ENCODE measurements around the gene PPARG. TPM values are rescaled to one million over a fixed set of nuclear protein-coding genes. Genes with fewer than 3 reads are reported as not detected.
"Not testable (repeated sequence)": the region's sequence is repeated elsewhere in the genome, so short reads cannot be mapped to it uniquely, and the experiment has no call there.

Gene PPARG
- total and polyA plus RNA-seq, 9 donors = 12.8 to 53.6 (median 32.4) TPM

DNA sequence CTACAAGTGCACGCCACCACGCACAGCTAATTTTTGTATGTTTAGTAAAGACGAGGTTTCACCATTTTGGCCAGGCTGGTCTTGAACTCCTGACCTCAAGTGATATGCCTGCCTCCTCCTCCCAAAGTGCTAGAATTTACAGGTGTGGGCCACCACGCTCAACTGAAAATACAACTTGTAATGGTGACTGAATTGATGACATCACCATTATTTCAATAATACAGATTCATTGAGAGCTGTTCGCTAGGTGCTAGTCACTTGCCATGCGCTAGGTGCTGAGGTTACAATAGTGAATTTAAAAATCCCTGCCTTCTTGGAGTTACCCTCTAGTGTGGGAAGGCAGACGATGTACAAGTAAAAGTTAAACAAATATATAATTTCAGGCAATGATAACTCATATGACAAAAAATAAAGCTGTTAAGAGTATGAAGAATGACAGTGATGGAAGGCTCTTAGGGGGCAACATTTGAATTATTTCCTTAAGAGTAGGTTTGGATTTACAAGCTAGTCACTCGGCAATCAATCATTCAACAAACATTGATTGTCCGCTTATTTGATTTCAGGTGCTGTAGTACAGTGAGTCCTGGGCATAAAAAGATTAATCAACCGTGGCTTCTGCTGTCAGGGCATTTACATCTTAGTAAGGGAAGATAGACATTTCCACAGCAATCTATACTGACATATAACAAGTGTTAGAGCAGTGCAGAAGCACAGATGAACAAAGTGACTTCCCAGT is 9.1 kb upstream of the PPARG start:
- WGBS, 3 donors = 91 to 92% (median 91%) methylated on average over 10 of the region's 10 CpGs
- H3K4me1 ChIP-seq (ENCODE audit: insufficient read depth) = peaks cover 2% of the 10 kb centered on the region

DNA sequence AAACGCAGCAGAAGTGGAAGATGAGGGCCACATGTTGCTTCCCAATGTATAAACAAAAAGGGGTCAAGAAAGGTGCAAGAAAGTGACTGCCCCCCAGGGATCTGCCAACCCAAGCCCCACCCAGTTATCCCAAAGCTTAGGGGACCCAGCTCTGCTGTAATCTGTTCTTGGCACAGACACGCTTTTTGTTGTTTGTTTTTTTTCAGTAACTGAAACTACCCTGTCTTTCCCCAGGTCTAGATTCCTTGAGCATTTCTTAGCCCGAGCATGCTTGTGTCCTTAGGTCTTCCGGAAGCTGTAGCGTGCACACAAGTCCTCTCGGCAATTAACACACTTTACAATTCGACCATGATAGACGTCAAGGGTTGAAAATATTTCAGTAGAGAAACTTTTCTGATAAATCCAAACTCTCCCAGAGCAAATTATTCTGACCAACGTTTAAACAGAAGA is 8.5 kb upstream of the PPARG start:
- Histone ChIP-seq H3K27ac (no peak overlapping the region), H3K4me1 (ENCODE audit: insufficient read depth) (peaks cover 2% of the 10 kb centered on the region), H3K36me3 (no peaks in the 10 kb centered on the region), H3K9me3 (no peaks in the 10 kb centered on the region), H3K4me3 (no peak overlapping the region), H3K27me3 (no peaks in the 10 kb centered on the region)
- TF ChIP-seq EP300 (IDR thresholded peaks at IDR 0.05) = no peak
- TF ChIP-seq, protein P1, sequence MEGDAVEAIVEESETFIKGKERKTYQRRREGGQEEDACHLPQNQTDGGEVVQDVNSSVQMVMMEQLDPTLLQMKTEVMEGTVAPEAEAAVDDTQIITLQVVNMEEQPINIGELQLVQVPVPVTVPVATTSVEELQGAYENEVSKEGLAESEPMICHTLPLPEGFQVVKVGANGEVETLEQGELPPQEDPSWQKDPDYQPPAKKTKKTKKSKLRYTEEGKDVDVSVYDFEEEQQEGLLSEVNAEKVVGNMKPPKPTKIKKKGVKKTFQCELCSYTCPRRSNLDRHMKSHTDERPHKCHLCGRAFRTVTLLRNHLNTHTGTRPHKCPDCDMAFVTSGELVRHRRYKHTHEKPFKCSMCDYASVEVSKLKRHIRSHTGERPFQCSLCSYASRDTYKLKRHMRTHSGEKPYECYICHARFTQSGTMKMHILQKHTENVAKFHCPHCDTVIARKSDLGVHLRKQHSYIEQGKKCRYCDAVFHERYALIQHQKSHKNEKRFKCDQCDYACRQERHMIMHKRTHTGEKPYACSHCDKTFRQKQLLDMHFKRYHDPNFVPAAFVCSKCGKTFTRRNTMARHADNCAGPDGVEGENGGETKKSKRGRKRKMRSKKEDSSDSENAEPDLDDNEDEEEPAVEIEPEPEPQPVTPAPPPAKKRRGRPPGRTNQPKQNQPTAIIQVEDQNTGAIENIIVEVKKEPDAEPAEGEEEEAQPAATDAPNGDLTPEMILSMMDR (IDR thresholded peaks at IDR 0.05) = no peak
- no peak for TF ChIP-seq POLR2A (IDR thresholded peaks at IDR 0.05)
- DNase-seq = no peak
- intact Hi-C loops (cut with DNase I) = loop anchor here in 1 of 4 donors (10.0 kb wide), 2 partner anchors 96 to 194 kb away; no protein-coding TSS in a partner anchor
- WGBS, 3 donors = 33 to 47% (median 46%) methylated on average over 9 of the region's 9 CpGs

More for the DNA sequence above, 9.1 kb upstream of the PPARG start:
- no peak for TF ChIP-seq POLR2A (IDR thresholded peaks at IDR 0.05)
- TF ChIP-seq, protein P1 (IDR thresholded peaks at IDR 0.05) = no peak
- intact Hi-C loops (cut with DNase I) = loop anchor here in 1 of 4 donors (10.0 kb wide), 2 partner anchors 95 to 195 kb away; no protein-coding TSS in a partner anchor
- DNase-seq = no peak
- H3K27ac ChIP-seq = no peak overlapping the region
- no peaks in the 10 kb centered on the region for H3K9me3 ChIP-seq
- H3K36me3 ChIP-seq = no peaks in the 10 kb centered on the region
- H3K4me3 ChIP-seq = no peak overlapping the region
- H3K27me3 ChIP-seq = no peaks in the 10 kb centered on the region

DNA sequence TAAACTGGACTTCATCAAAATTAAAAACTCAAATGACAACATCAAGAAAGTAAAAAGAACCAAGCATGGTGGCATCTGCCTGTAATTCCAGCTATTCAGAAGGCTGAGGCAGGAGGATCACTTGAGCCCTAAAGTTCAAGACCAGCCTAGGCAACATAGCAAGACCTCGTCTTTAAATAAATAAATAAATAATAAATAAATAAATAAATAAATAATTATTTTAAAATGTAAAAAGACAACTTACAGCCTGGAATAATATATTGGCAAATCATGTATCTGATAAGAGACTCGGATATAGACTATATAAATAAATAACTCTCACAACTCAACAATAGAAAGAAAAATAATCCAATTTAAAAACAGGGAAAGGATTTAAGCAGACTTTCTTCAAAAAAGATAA is 4.3 kb upstream of the PPARG start:
- intact Hi-C loops (cut with DNase I) = loop anchor here in 1 of 4 donors (10.0 kb wide), 2 partner anchors 100 to 190 kb away; no protein-coding TSS in a partner anchor
- 82 to 87% (median 87%) methylated on average over 2 of the region's 2 CpGs for WGBS, 3 donors
- TF ChIP-seq, protein P1 (IDR thresholded peaks at IDR 0.05) = no peak
- TF ChIP-seq EP300 (IDR thresholded peaks at IDR 0.05) = no peak
- TF ChIP-seq POLR2A (IDR thresholded peaks at IDR 0.05) = no peak
- H3K27me3 ChIP-seq = no peaks in the 10 kb centered on the region
- peaks cover 1% of the 10 kb centered on the region for H3K4me1 ChIP-seq (ENCODE audit: insufficient read depth)
- no peak overlapping the region for H3K27ac ChIP-seq
- no peak overlapping the region for H3K4me3 ChIP-seq
- H3K9me3 ChIP-seq = no peaks in the 10 kb centered on the region
- DNase-seq = no peak
- no peaks in the 10 kb centered on the region for H3K36me3 ChIP-seq

DNA sequence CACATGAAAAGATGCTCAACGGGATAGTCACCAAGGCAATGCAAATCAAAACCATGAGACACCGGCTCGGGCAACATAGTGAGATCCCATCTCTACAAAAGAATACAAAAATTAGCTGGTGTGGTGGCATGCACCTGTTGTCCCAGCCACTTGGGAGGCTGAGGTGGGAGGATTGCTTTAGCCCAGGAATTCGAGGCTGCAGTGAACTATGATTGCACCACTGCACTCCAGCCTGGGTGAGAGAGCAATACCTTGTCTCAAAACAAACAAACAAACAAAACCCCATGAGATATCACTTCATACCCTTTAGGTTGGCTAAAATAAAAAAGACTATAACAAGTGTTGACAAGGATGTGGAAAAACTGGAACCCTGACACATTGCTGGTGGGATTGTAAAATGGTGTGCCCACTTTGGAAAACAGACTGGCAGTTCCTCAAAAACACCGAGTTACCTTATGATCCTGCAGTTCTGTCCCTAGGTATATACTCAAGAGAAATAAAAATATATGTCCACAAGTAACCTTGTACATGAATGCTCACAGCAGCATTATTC is 3.8 kb upstream of the PPARG start:
- H3K36me3 ChIP-seq = no peaks in the 10 kb centered on the region
- no peak for DNase-seq
- H3K27ac ChIP-seq = no peak overlapping the region
- intact Hi-C loops (cut with DNase I) = loop anchor here in 1 of 4 donors (10.0 kb wide), 2 partner anchors 100 to 190 kb away; no protein-coding TSS in a partner anchor
- TF ChIP-seq, protein P1 (IDR thresholded peaks at IDR 0.05) = no peak
- TF ChIP-seq EP300 (IDR thresholded peaks at IDR 0.05) (no peak), POLR2A (IDR thresholded peaks at IDR 0.05) (no peak)
- peaks cover 1% of the 10 kb centered on the region for H3K4me1 ChIP-seq (ENCODE audit: insufficient read depth)
- H3K9me3 ChIP-seq = no peaks in the 10 kb centered on the region
- no peak overlapping the region for H3K4me3 ChIP-seq
- WGBS, 3 donors = 84 to 96% (median 94%) methylated on average over 5 of the region's 5 CpGs
- H3K27me3 ChIP-seq = no peaks in the 10 kb centered on the region

DNA sequence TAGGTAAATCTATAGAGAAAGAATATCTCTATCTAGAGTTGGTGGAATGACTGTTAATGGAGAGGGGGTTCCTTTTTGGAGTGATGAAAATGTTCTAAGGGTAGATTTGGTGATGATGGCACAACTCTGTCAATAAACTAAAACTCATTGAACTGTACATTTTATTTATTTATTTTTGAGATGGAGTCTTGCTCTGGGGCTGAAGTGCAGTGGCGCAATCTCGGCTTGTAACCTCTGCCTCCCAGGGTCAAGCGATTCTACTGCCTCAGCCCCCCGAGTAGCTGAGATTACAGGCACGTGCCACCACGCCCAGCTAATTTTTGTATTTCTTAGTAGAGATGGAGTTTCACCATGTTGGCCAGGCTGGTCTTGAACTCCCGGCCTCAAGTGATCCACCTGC is 3.1 kb upstream of the PPARG start:
- WGBS, 3 donors = 93 to 94% (median 94%) methylated on average over 7 of the region's 7 CpGs
- H3K36me3 ChIP-seq; H3K27ac ChIP-seq; DNase-seq; H3K4me3 ChIP-seq; H3K9me3 ChIP-seq; H3K27me3 ChIP-seq; H3K4me1 ChIP-seq (ENCODE audit: insufficient read depth): not testable (repeated sequence)
- intact Hi-C loops (cut with DNase I) = loop anchor here in 1 of 4 donors (10.0 kb wide), 2 partner anchors 101 to 189 kb away; no protein-coding TSS in a partner anchor
